GM12878 (cell line): ENCODE results near the gene SMIM12. TPM values are rescaled to one million over a fixed set of nuclear protein-coding genes. Genes with fewer than 3 reads are reported as not detected.

Source experiments
- ATAC-seq: fragments of 200-7000 bp; cut with Tn5 transposase; 3 replicates; pipeline ENCODE4 v1.9.1; 2020; ENCODE audit warnings: mild to moderate bottlenecking, moderate library complexity
- BruUV-seq: library from RNA; stranded (reverse); fragments of 400-500 nt; replicated peaks from 2 replicates; lab custom pipeline; 2021; lab: Mats Ljungman, UMichigan
- CTCF ChIA-PET: fragments of 300-600 bp; sonication (Branson Sonifier 250); formaldehyde crosslinking; extraction: SDS; loops from one replicate; lab custom pipeline; 2021; ENCODE audit warnings: inconsistent platforms; lab: Yijun Ruan, JAX
- POLR2A ChIA-PET: fragments of 350-600 bp; formaldehyde crosslinking; extraction: SDS; loops from one replicate; lab custom pipeline; 2021; ENCODE audit warnings: inconsistent platforms; lab: Charles Lee
- RAD21 ChIA-PET: fragments of 300-600 bp; sonication (Branson Sonifier 250); formaldehyde crosslinking; loops from one replicate; lab custom pipeline; 2023; ENCODE audit warnings: antibody characterized with exemption; ENCODE audit not compliant: unreplicated experiment; lab: Charles Lee
- SMC1A ChIA-PET: fragments of 300-600 bp; sonication (Branson Sonifier 250); formaldehyde crosslinking; loops from one replicate; lab custom pipeline; 2023; ENCODE audit not compliant: unreplicated experiment, uncharacterized antibody; lab: Charles Lee
- DNase-seq: peaks from one replicate; pipeline ENCODE4 v3.0.0-alpha.2; 2011; ENCODE audit warnings: low read depth, low spot score
- FAIRE-seq: peaks from 3 replicates; lab custom pipeline; 2011; peaks lifted over from hg19 to GRCh38; lab: Jason Lieb, UNC
- H2AFZ ChIP-seq: 2 replicates; pipeline ENCODE4 v1.6.0; 2011; ENCODE audit warnings: low read depth, low read length, control low read depth; ENCODE audit not compliant: control insufficient read depth
- H3K27ac ChIP-seq: 2 replicates; pipeline ENCODE4 v1.5.1; 2011; ENCODE audit warnings: control low read depth; ENCODE audit not compliant: control insufficient read depth, insufficient read depth
- H3K27me3 ChIP-seq, 2 experiments: replicated peaks in 1 of 2; 2 replicates each; pipeline versions ENCODE4 v1.6.0 to v1.6.1; 2011; ENCODE audit warnings: low read length in 1 of 2; ENCODE audit not compliant: control insufficient read depth in 2 of 2, insufficient read depth in 2 of 2
- H3K36me3 ChIP-seq, 2 experiments: 2 replicates each; pipeline ENCODE4 v1.5.1; 2011; ENCODE audit warnings: low read length in 1 of 2; ENCODE audit not compliant: control insufficient read depth in 2 of 2, insufficient read depth in 2 of 2
- H3K4me1 ChIP-seq: 2 replicates; pipeline ENCODE4 v1.6.1; 2011; ENCODE audit warnings: mild to moderate bottlenecking, low read length, moderate library complexity, mixed read lengths; ENCODE audit not compliant: control insufficient read depth, insufficient read depth
- H3K4me2 ChIP-seq: 2 replicates; pipeline ENCODE4 v1.6.0; 2011; ENCODE audit warnings: control low read depth; ENCODE audit not compliant: control insufficient read depth, insufficient read depth
- H3K4me3 ChIP-seq: fragments of 200-600 bp; sonication (generic); 2 replicates; pipeline ENCODE4 v1.5.1; 2016
- H3K79me2 ChIP-seq: 2 replicates; pipeline ENCODE4 v1.6.0; 2011; ENCODE audit warnings: low read length; ENCODE audit not compliant: control insufficient read depth, insufficient read depth
- H3K9ac ChIP-seq: 2 replicates; pipeline ENCODE4 v1.8.0; 2011; ENCODE audit warnings: low read length, control low read depth, mixed read lengths; ENCODE audit not compliant: control insufficient read depth, insufficient read depth
- H3K9me3 ChIP-seq: replicated peaks from 3 replicates; pipeline ENCODE4 v1.5.1; 2011; ENCODE audit warnings: mild to moderate bottlenecking, low read length; ENCODE audit not compliant: control insufficient read depth, insufficient read depth
- H4K20me1 ChIP-seq: 2 replicates; pipeline ENCODE4 v1.6.0; 2011; ENCODE audit not compliant: control insufficient read depth, insufficient read depth
- ETV6 ChIP-seq, 2 experiments: fragments of 450-650 bp in 1 of 2; IDR thresholded peaks in 1 of 2; conservative IDR thresholded peaks in 1 of 2; 2 replicates each; pipeline ENCODE4 v1.6.1; 2014; ENCODE audit warnings: antibody characterized with exemption in 1 of 2, borderline replicate concordance in 1 of 2, low read depth in 1 of 2, mild to moderate bottlenecking in 1 of 2, moderate library complexity in 1 of 2
- IKZF2 ChIP-seq, 2 experiments: fragments of 450-650 bp; IDR thresholded peaks; 2 replicates each; pipeline ENCODE4 v1.6.1; 2017; ENCODE audit warnings: mild to moderate bottlenecking in 2 of 2, moderate library complexity in 2 of 2
- PML ChIP-seq: IDR thresholded peaks from 2 replicates; pipeline ENCODE4 v1.6.1; 2012; ENCODE audit warnings: low read length, inconsistent platforms
- SMAD5 ChIP-seq: IDR thresholded peaks from 2 replicates; pipeline ENCODE4 v1.6.1; 2016; ENCODE audit warnings: antibody characterized with exemption, low read depth
- SP1 ChIP-seq: IDR thresholded peaks from one replicate; pipeline ENCODE4 v1.6.1; 2011; ENCODE audit warnings: low read depth, low read length
- ZNF24 ChIP-seq: fragments of 450-650 bp; IDR thresholded peaks from 2 replicates; pipeline ENCODE4 v1.6.1; 2017; ENCODE audit warnings: antibody characterized with exemption, mild to moderate bottlenecking
- WGBS: methylation state at CpG from one replicate; pipeline ENCODE4 v1.1.6; 2016; ENCODE audit warnings: low lambda C conversion rate; ENCODE audit not compliant: insufficient replicate concordance, insufficient coverage; ENCODE audit errors: missing lambda C conversion rate; 5-methylcytosine and 5-hydroxymethylcytosine counted together
- in situ Hi-C: fragments of 300-500 bp; cut with MboI; formaldehyde crosslinking; loops from 9 replicates; pipeline ENCODE4 v1.14.3; 2018; ENCODE audit warnings: mixed read lengths
- intact Hi-C: fragments of 100-400 bp; cut with micrococcal nuclease; formaldehyde crosslinking; loops from one replicate; pipeline ENCODE4 v1.14.2; 2022; ENCODE audit not compliant: unreplicated experiment
- polyA plus RNA-seq, 11 experiments: library from polyadenylated mRNA; depleted of rRNA in 4 of 11; unstranded in 6 of 11; stranded (reverse) in 5 of 11; fragments of >200 nt; fragmentation: Nextera tagmentation in 4 of 11; fragmentation: Illumina TruSeq in 1 of 11; extraction: Ambion mirVana in 4 of 11; extraction: Trizol in 1 of 11; gene quantifications; 1 replicate in 1 of 11; 2 replicates in 10 of 11; pipeline versions ENCODE4 v1.2.1 to v1.2.3, GENCODE V29; 2011 to 2016; ENCODE audit warnings: inconsistent platforms in 2 of 11, missing spikeins in 2 of 11, low read depth in 1 of 11
- total RNA-seq, 4 experiments: library from RNA; depleted of rRNA in 3 of 4; stranded (reverse); fragments of >200 nt in 3 of 4; fragmentation: Illumina TruSeq in 1 of 4; extraction: Trizol in 1 of 4; gene quantifications; 2 replicates each; pipeline versions ENCODE4 v1.2.1 to v1.2.3, GENCODE V29; 2013 to 2021
- TF ChIP-seq, protein P1 (sequence below): fragments of 450-650 bp; IDR thresholded peaks from 2 replicates; pipeline ENCODE4 v1.6.1; 2016; ENCODE audit warnings: mild to moderate bottlenecking

Gene SMIM12
- total and polyA plus RNA-seq, 10 of the 15 experiments (the other 5 are each of a cell fraction or from before 2014, with no cell fraction given): 26.1 to 81.5 (median 44.1) TPM

DNA sequence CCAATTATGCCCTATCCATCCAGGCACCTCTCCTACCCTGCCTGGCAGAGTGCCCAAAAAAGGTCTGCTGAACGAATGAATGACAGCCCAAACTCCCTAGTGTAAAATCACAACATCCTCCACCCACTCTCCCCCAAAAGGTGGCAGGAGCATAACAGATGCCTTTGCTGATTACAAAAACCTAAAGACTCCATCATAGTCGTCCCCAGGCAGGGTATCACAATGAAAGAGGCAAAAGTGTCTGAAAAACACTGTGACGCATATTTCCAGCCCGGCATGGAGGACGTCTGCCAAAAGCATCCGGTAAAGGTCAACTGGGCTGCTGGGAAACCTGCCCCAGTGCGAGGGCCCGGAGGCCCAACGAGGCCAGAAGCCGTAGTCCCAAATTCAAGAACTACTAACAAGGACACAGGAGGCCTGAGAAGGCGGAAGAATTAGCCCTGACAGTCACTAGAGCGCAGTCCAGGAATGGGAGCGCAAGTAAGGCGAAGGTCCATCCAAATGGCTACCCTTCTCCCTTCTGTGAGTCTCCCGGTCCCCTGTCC, 576 bp downstream of the SMIM12 start:
- ATAC-seq (peak; percentile 31), FAIRE-seq (peak; percentile 41), DNase-seq (no peak)
- in situ Hi-C loops: no loop called here
- WGBS: 1% methylated on average over 15 of the region's 15 CpGs
- ChIA-PET CTCF (interaction anchor here (1.0 to 3.9 kb wide), 9 partner anchors 8 to 451 kb away, joined by 3 to 26 read pairs (median 3); partner anchors contain the start of gene TMEM35B), SMC1A (no interaction called here), POLR2A (interaction anchor here (0.6 to 1.4 kb wide), 3 partner anchors 126 to 440 kb away, joined by 3 to 5 read pairs (median 4); partner anchors contain the start of genes TMEM35B and ZMYM1), RAD21 (no interaction called here)
- Histone ChIP-seq H3K9ac (peak overlapping the region; percentile 94), H3K4me3 (peak overlapping the region; percentile 96), H3K36me3 (peaks cover 7 to 10% of the 10 kb centered on the region in 2 experiments; a peak in 3 of 4 replicates), H2AFZ (peak overlapping the region; percentile 70), H3K4me1 (no peaks in the 10 kb centered on the region), H3K79me2 (peaks cover 32% of the 10 kb centered on the region), H3K27ac (peak overlapping the region; percentile 81), H3K4me2 (peak overlapping the region; percentile 99), H3K9me3 (no peaks in the 10 kb centered on the region), H3K27me3 (no peaks in the 10 kb centered on the region), H4K20me1 (no peaks in the 10 kb centered on the region)
- intact Hi-C loops: loop anchor here (2.0 to 10.0 kb wide), 3 partner anchors 172 to 438 kb away; partner anchors contain the start of gene ZMYM6
- BruUV-seq: no TSS peak
- TF ChIP-seq ZNF24 (peak; percentile 71), PML (no peak; the same call in 1 of the 2 replicates), IKZF2 (IDR thresholded peaks at IDR 0.05) (0 out of 4 replicates have a peak, but pooled peaks of 1 of the 2 experiments have one; percentile 1), SMAD5 (0 out of 2 replicates have a peak, but pooled peaks have one; percentile 8), ETV6 (conservative IDR thresholded peaks at IDR 0.05 in 1 of 2, IDR thresholded peaks at IDR 0.05 in 1 of 2; ENCODE audit: borderline replicate concordance in 1 of 2, low read depth in 1 of 2) (no peak), SP1 (no peak)
- TF ChIP-seq, protein P1, sequence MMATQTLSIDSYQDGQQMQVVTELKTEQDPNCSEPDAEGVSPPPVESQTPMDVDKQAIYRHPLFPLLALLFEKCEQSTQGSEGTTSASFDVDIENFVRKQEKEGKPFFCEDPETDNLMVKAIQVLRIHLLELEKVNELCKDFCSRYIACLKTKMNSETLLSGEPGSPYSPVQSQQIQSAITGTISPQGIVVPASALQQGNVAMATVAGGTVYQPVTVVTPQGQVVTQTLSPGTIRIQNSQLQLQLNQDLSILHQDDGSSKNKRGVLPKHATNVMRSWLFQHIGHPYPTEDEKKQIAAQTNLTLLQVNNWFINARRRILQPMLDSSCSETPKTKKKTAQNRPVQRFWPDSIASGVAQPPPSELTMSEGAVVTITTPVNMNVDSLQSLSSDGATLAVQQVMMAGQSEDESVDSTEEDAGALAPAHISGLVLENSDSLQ: peak; percentile 77
